ENCODE results near the gene SPATA19.

The SPATA19 gene

DNA sequence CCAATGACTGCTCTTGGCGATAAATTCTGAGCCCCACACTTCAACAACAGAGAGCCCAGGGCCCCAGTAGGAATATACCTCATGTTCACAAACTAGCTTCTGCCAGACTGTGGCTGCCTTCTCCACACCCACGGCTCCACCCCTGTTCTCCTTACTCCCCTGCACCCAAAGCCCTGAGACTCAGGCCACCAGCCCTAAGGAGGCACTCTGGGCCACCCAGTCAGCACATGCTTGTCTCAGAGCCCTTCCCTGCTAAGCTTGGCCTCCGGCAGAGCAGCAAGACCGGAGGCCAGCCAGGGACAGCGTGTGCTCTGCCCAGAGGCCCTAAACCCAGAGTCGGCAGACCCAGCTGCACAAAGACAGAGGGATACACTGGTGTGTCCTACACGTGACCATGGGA, 27.9 kb downstream of the SPATA19 start:
- Histone ChIP-seq H3K27ac (ENCODE audit: low read depth, low read length, severe bottlenecking) (no peak overlapping the region), H3K4me1 (ENCODE audit: control insufficient read depth, insufficient read depth, low read length, poor library complexity, severe bottlenecking) (no peaks in the 10 kb centered on the region), H3K9me3 (ENCODE audit: control insufficient read depth, low read length) (no peaks in the 10 kb centered on the region), H3K36me3 (ENCODE audit: control insufficient read depth, insufficient read depth, low read length) (no peaks in the 10 kb centered on the region), H3K4me3 (ENCODE audit: extremely low read depth, insufficient read depth, low read length, poor library complexity, severe bottlenecking) (no peak overlapping the region)
- WGBS, 2 experiments (ENCODE audit: insufficient coverage in 2 of 2) = 78 to 81% methylated on average over 4 to 7 of the region's 7 CpGs

- Histone ChIP-seq H3K4me3 (ENCODE audit: extremely low read depth, insufficient read depth, low read length, poor library complexity, severe bottlenecking) (no peak overlapping the region), H3K36me3 (ENCODE audit: control insufficient read depth, insufficient read depth, low read length) (no peaks in the 10 kb centered on the region), H3K4me1 (ENCODE audit: control insufficient read depth, insufficient read depth, low read length, poor library complexity, severe bottlenecking) (no peaks in the 10 kb centered on the region), H3K27ac (ENCODE audit: low read depth, low read length, severe bottlenecking) (no peak overlapping the region), H3K9me3 (ENCODE audit: control insufficient read depth, low read length) (no peaks in the 10 kb centered on the region)
- WGBS, 2 experiments (ENCODE audit: insufficient coverage in 2 of 2) = 82 to 89% methylated on average over 3 to 4 of the region's 5 CpGs
These were observed 29.0 kb downstream of the SPATA19 start for GRCh38 chr11:133816146-133816870.

GRCh38 chr11:133815636-133816035, 29.7 kb downstream of the SPATA19 start:
- H3K4me3 ChIP-seq (ENCODE audit: extremely low read depth, insufficient read depth, low read length, poor library complexity, severe bottlenecking) = no peak overlapping the region
- H3K36me3 ChIP-seq (ENCODE audit: control insufficient read depth, insufficient read depth, low read length) = no peaks in the 10 kb centered on the region
- H3K9me3 ChIP-seq (ENCODE audit: control insufficient read depth, low read length) = no peaks in the 10 kb centered on the region
- H3K4me1 ChIP-seq (ENCODE audit: control insufficient read depth, insufficient read depth, low read length, poor library complexity, severe bottlenecking) = no peaks in the 10 kb centered on the region
- 83 to 91% methylated on average over 4 of the region's 5 CpGs for WGBS, 2 experiments (ENCODE audit: insufficient coverage in 2 of 2)
- H3K27ac ChIP-seq (ENCODE audit: low read depth, low read length, severe bottlenecking) = no peak overlapping the region

DNA sequence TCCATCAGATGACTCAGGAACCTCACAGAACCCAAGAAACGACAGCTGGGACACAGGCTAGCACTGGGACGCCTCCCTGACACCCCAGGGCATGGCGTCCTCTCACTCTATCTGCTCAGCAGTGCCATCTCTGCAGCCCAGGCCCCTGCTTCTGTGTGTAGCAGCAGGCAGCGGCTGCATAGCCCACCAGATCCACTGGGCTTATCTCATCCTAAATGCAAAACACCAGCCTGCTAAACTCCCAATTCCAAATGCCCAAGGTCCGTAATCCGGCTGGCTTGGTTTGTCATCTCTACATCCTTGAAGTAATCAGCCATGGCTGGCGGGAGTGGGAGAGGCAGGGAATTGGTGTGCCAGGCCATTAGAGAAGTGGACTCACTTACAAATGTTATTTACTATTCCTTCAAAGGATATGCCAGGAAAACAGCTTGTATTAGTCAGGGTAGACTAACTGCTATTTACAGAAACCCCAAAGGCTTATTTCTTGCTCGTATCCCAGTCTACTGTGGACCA, 30.7 kb downstream of the SPATA19 start:
- no peaks in the 10 kb centered on the region for H3K9me3 ChIP-seq (ENCODE audit: control insufficient read depth, low read length)
- H3K4me3 ChIP-seq (ENCODE audit: extremely low read depth, insufficient read depth, low read length, poor library complexity, severe bottlenecking) = no peak overlapping the region
- H3K36me3 ChIP-seq (ENCODE audit: control insufficient read depth, insufficient read depth, low read length) = no peaks in the 10 kb centered on the region
- no peaks in the 10 kb centered on the region for H3K4me1 ChIP-seq (ENCODE audit: control insufficient read depth, insufficient read depth, low read length, poor library complexity, severe bottlenecking)
- H3K27ac ChIP-seq (ENCODE audit: low read depth, low read length, severe bottlenecking) = no peak overlapping the region
- 86 to 88% methylated on average over 4 to 5 of the region's 8 CpGs for WGBS, 2 experiments (ENCODE audit: insufficient coverage in 2 of 2)

DNA sequence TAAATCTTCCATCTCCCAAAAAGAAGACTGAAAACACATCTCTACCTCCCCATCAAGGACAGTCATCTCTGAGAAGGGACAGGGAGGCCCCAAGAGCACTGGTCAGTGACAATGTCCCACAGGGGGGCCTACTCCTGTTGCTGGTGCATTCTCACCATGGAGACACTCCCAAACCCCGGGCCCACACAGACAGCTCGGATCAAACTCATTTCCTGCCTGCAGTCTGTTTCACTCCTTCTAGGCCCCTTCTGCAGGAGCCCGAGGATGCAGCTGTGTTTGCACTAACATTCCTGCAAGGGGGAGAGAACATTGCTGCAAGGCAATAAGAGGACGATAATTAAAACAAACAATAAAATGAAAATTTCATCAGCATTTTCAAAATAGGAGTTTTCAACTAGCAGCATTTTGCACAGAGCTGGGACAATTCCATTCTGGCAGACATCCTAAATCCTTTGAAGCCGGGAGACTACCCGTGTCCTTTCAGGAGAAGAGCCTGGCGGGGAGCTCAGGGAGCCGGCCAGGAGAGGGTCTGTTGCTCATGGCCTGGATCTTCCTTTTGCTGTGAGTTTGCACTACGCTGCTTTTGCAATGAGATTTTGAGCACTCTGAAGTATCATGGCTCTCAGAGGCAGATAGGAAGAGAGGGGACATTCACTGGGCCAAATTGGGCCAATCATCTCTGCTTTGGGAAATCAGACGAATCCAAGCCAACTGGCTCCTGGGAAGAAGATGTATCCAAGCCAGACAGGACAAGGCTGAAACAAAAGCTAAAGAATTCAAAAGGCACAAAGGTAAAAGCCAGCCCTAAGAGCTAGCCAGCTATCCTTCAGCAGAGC, 33.2 kb downstream of the SPATA19 start:
- Histone ChIP-seq H3K4me1 (ENCODE audit: control insufficient read depth, insufficient read depth, low read length, poor library complexity, severe bottlenecking) (no peaks in the 10 kb centered on the region), H3K27ac (ENCODE audit: low read depth, low read length, severe bottlenecking) (no peak overlapping the region), H3K4me3 (ENCODE audit: extremely low read depth, insufficient read depth, low read length, poor library complexity, severe bottlenecking) (no peak overlapping the region), H3K9me3 (ENCODE audit: control insufficient read depth, low read length) (no peaks in the 10 kb centered on the region), H3K36me3 (ENCODE audit: control insufficient read depth, insufficient read depth, low read length) (no peaks in the 10 kb centered on the region)
- 79 to 80% methylated on average over 6 to 10 of the region's 10 CpGs for WGBS, 2 experiments (ENCODE audit: insufficient coverage in 2 of 2)

- H3K4me1 ChIP-seq (ENCODE audit: control insufficient read depth, insufficient read depth, low read length, poor library complexity, severe bottlenecking) = no peaks in the 10 kb centered on the region
These were observed 34.5 kb downstream of the SPATA19 start for GRCh38 chr11:133810766-133811165.

GRCh38 chr11:133809569-133810491, 35.5 kb downstream of the SPATA19 start:
- Histone ChIP-seq H3K4me3 (ENCODE audit: extremely low read depth, insufficient read depth, low read length, poor library complexity, severe bottlenecking) (no peak overlapping the region), H3K27ac (ENCODE audit: low read depth, low read length, severe bottlenecking) (no peak overlapping the region), H3K4me1 (ENCODE audit: control insufficient read depth, insufficient read depth, low read length, poor library complexity, severe bottlenecking) (no peaks in the 10 kb centered on the region), H3K9me3 (ENCODE audit: control insufficient read depth, low read length) (no peaks in the 10 kb centered on the region), H3K36me3 (ENCODE audit: control insufficient read depth, insufficient read depth, low read length) (no peaks in the 10 kb centered on the region)
- WGBS, 2 experiments (ENCODE audit: insufficient coverage in 2 of 2) = 56 to 60% methylated on average over 15 to 20 of the region's 23 CpGs

More at GRCh38 chr11:133810766-133811165, 34.5 kb downstream of the SPATA19 start:
- H3K9me3 ChIP-seq (ENCODE audit: control insufficient read depth, low read length) = no peaks in the 10 kb centered on the region
- no peak overlapping the region for H3K27ac ChIP-seq (ENCODE audit: low read depth, low read length, severe bottlenecking)
- no peak overlapping the region for H3K4me3 ChIP-seq (ENCODE audit: extremely low read depth, insufficient read depth, low read length, poor library complexity, severe bottlenecking)
- 90 to 94% methylated on average over 6 to 7 of the region's 7 CpGs for WGBS, 2 experiments (ENCODE audit: insufficient coverage in 2 of 2)
- H3K36me3 ChIP-seq (ENCODE audit: control insufficient read depth, insufficient read depth, low read length) = no peaks in the 10 kb centered on the region

DNA sequence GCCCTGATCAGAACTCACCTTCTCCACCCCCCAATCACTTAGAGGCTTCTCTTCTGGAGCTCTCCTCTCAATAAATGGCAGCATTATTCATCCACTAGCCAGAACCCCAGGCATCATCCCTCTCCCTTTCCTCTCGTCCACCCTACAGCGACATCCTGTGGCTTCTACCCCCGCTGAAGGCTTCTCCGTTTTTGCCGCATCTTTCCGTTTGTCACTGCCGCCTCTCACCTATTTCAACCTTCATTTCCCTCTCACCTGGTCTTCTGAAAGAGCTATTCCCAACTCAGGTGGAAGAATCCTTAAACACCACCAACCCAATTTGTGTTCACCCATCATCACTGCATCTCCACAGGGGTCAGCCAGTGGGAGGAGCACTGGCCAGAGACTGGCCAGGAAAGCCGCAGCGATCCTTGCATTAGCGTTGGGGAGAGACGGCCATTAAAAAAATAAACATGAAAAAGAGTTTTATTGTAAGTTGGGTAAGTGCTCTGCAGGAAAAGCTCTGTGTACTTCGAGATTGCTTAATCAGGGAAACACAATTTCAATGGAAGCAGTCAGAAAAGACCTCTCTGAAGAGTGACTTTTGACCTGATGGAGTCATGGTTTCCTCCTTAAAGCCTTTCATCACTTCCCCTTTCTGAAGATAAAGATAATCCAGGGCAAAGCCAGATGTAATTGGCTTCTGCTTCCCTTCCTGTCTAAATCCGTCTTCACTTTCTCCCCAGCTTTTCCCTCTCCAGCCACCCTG, 36.7 kb downstream of the SPATA19 start:
- Histone ChIP-seq H3K9me3 (ENCODE audit: control insufficient read depth, low read length) (no peaks in the 10 kb centered on the region), H3K27ac (ENCODE audit: low read depth, low read length, severe bottlenecking) (no peak overlapping the region), H3K4me1 (ENCODE audit: control insufficient read depth, insufficient read depth, low read length, poor library complexity, severe bottlenecking) (no peaks in the 10 kb centered on the region), H3K4me3 (ENCODE audit: extremely low read depth, insufficient read depth, low read length, poor library complexity, severe bottlenecking) (no peak overlapping the region), H3K36me3 (ENCODE audit: control insufficient read depth, insufficient read depth, low read length) (no peaks in the 10 kb centered on the region)
- WGBS, 2 experiments (ENCODE audit: insufficient coverage in 2 of 2) = 79 to 80% methylated on average over 12 to 13 of the region's 13 CpGs

DNA sequence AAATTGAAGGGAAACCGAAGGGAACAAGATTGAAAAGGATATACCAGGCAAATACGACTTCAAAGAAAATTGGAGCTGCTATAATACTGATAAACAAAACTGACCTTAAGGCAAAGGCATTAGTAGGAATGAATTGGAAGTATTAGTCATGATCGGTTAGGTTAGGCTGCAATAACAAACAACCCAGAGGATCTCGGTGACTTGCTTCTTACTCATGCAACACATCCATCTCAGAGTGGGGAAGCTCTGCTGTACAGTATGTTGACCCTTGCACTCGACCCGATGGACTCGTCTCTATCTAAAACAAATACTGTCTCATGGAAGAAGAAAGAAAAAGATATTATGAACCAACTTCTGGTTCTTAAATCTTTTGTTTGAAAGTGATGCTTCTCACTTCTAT, 42.3 kb downstream of the SPATA19 start:
- Histone ChIP-seq H3K27ac (ENCODE audit: low read depth, low read length, severe bottlenecking) (no peak overlapping the region), H3K4me1 (ENCODE audit: control insufficient read depth, insufficient read depth, low read length, poor library complexity, severe bottlenecking) (no peaks in the 10 kb centered on the region), H3K4me3 (ENCODE audit: extremely low read depth, insufficient read depth, low read length, poor library complexity, severe bottlenecking) (no peak overlapping the region), H3K9me3 (ENCODE audit: control insufficient read depth, low read length) (no peaks in the 10 kb centered on the region), H3K36me3 (ENCODE audit: control insufficient read depth, insufficient read depth, low read length) (no peaks in the 10 kb centered on the region)
- WGBS, 2 experiments (ENCODE audit: insufficient coverage in 2 of 2) = 50 to 93% methylated on average over 1 to 2 of the region's 7 CpGs

GRCh38 chr11:133801356-133801755, 44.0 kb downstream of the SPATA19 start:
- no peaks in the 10 kb centered on the region for H3K4me1 ChIP-seq (ENCODE audit: control insufficient read depth, insufficient read depth, low read length, poor library complexity, severe bottlenecking)
- WGBS, 2 experiments (ENCODE audit: insufficient coverage in 2 of 2) = 88 to 98% methylated on average over 4 of the region's 4 CpGs
- H3K4me3 ChIP-seq (ENCODE audit: extremely low read depth, insufficient read depth, low read length, poor library complexity, severe bottlenecking) = no peak overlapping the region
- H3K27ac ChIP-seq (ENCODE audit: low read depth, low read length, severe bottlenecking) = no peak overlapping the region
- H3K36me3 ChIP-seq (ENCODE audit: control insufficient read depth, insufficient read depth, low read length) = no peaks in the 10 kb centered on the region
- H3K9me3 ChIP-seq (ENCODE audit: control insufficient read depth, low read length) = no peaks in the 10 kb centered on the region
